ENCODE measurements around the gene POTEI. TPM values are rescaled to one million over a fixed set of nuclear protein-coding genes. Genes with fewer than 3 reads are reported as not detected.
"Not testable (repeated sequence)": the region's sequence is repeated elsewhere in the genome, so short reads cannot be mapped to it uniquely, and the experiment has no call there.

Gene POTEI
- total RNA-seq, 1 donor from 2014 or later: 1.4 TPM

GRCh38 chr2:130452897-130453296 is 56.2 kb downstream of the POTEI start:
- H3K27me3 Mint-ChIP-seq (ENCODE audit: unreplicated experiment); H3K27ac Mint-ChIP-seq (ENCODE audit: unreplicated experiment); H3K4me3 Mint-ChIP-seq (ENCODE audit: unreplicated experiment); H3K9me3 Mint-ChIP-seq (ENCODE audit: unreplicated experiment); DNase-seq; H3K36me3 Mint-ChIP-seq (ENCODE audit: unreplicated experiment); H3K4me1 Mint-ChIP-seq (ENCODE audit: low read depth, unreplicated experiment): not testable (repeated sequence)

GRCh38 chr2:130451823-130452222 is 57.3 kb downstream of the POTEI start:
- not testable (repeated sequence) for H3K27me3 Mint-ChIP-seq (ENCODE audit: unreplicated experiment); DNase-seq; H3K9me3 Mint-ChIP-seq (ENCODE audit: unreplicated experiment); H3K4me3 Mint-ChIP-seq (ENCODE audit: unreplicated experiment); H3K36me3 Mint-ChIP-seq (ENCODE audit: unreplicated experiment); H3K27ac Mint-ChIP-seq (ENCODE audit: unreplicated experiment); H3K4me1 Mint-ChIP-seq (ENCODE audit: low read depth, unreplicated experiment)

- not testable (repeated sequence) for H3K4me3 Mint-ChIP-seq (ENCODE audit: unreplicated experiment); H3K27me3 Mint-ChIP-seq (ENCODE audit: unreplicated experiment); H3K4me1 Mint-ChIP-seq (ENCODE audit: low read depth, unreplicated experiment); H3K9me3 Mint-ChIP-seq (ENCODE audit: unreplicated experiment); H3K36me3 Mint-ChIP-seq (ENCODE audit: unreplicated experiment); DNase-seq; H3K27ac Mint-ChIP-seq (ENCODE audit: unreplicated experiment)
These were observed 57.9 kb downstream of the POTEI start for GRCh38 chr2:130451278-130451677.

GRCh38 chr2:130450366-130450765 is 58.8 kb downstream of the POTEI start:
- H3K4me1 Mint-ChIP-seq (ENCODE audit: low read depth, unreplicated experiment); H3K9me3 Mint-ChIP-seq (ENCODE audit: unreplicated experiment); H3K36me3 Mint-ChIP-seq (ENCODE audit: unreplicated experiment); DNase-seq; H3K4me3 Mint-ChIP-seq (ENCODE audit: unreplicated experiment); H3K27me3 Mint-ChIP-seq (ENCODE audit: unreplicated experiment); H3K27ac Mint-ChIP-seq (ENCODE audit: unreplicated experiment): not testable (repeated sequence)

- H3K27me3 Mint-ChIP-seq (ENCODE audit: unreplicated experiment); H3K27ac Mint-ChIP-seq (ENCODE audit: unreplicated experiment); H3K36me3 Mint-ChIP-seq (ENCODE audit: unreplicated experiment); H3K4me1 Mint-ChIP-seq (ENCODE audit: low read depth, unreplicated experiment); H3K9me3 Mint-ChIP-seq (ENCODE audit: unreplicated experiment): not testable (repeated sequence)
- peak overlapping the region; percentile 95 for H3K4me3 Mint-ChIP-seq (ENCODE audit: unreplicated experiment)
- DNase-seq: peak; percentile 74
These were observed 81.5 kb downstream of the POTEI start for GRCh38 chr2:130427631-130428030.

- not testable (repeated sequence) for H3K36me3 Mint-ChIP-seq (ENCODE audit: unreplicated experiment); H3K4me3 Mint-ChIP-seq (ENCODE audit: unreplicated experiment); H3K27me3 Mint-ChIP-seq (ENCODE audit: unreplicated experiment); DNase-seq; H3K4me1 Mint-ChIP-seq (ENCODE audit: low read depth, unreplicated experiment); H3K9me3 Mint-ChIP-seq (ENCODE audit: unreplicated experiment); H3K27ac Mint-ChIP-seq (ENCODE audit: unreplicated experiment)
These were observed 90.3 kb downstream of the POTEI start for GRCh38 chr2:130418845-130419244.

- H3K27ac Mint-ChIP-seq (ENCODE audit: unreplicated experiment); H3K4me3 Mint-ChIP-seq (ENCODE audit: unreplicated experiment); H3K27me3 Mint-ChIP-seq (ENCODE audit: unreplicated experiment); H3K4me1 Mint-ChIP-seq (ENCODE audit: low read depth, unreplicated experiment); H3K36me3 Mint-ChIP-seq (ENCODE audit: unreplicated experiment); H3K9me3 Mint-ChIP-seq (ENCODE audit: unreplicated experiment): not testable (repeated sequence)
- TF ChIP-seq CTCF (IDR thresholded peaks at IDR 0.05; ENCODE audit: partially characterized antibody, unreplicated experiment): peak; percentile 11
- DNase-seq: peak; percentile 71
These were observed 92.4 kb downstream of the POTEI start for GRCh38 chr2:130416693-130417092.

Other genes with a start within 250 kb of the POTEI start
- gene IMP4, start 166.4 kb downstream of the POTEI start, total RNA-seq (ENCODE audit: unreplicated experiment): 48.3 TPM
- 78.5 TPM for gene PTPN18, start 153.3 kb downstream of the POTEI start, total RNA-seq (ENCODE audit: unreplicated experiment)
- not detected for gene CFC1B, start 11.9 kb upstream of the POTEI start, total RNA-seq (ENCODE audit: unreplicated experiment)
- 1.8 TPM for gene CFC1, start 90.2 kb upstream of the POTEI start, total RNA-seq (ENCODE audit: unreplicated experiment)
- not detected for gene POTEJ, start 102.1 kb upstream of the POTEI start, total RNA-seq (ENCODE audit: unreplicated experiment)
- not detected for gene GPR148, start 219.7 kb upstream of the POTEI start, total RNA-seq (ENCODE audit: unreplicated experiment)
- gene AMER3, start 246.2 kb upstream of the POTEI start, total RNA-seq (ENCODE audit: unreplicated experiment): 20.6 TPM